A673 (cell line): ENCODE results near the gene FHL1.

Experiments
- CTCF ChIP-seq: fragments of 300-800, 200-600 bp; sonication (generic); conservative IDR thresholded peaks from 2 replicates; pipeline ENCODE4 v1.5.1; 2017; ENCODE audit warnings: low read depth, mild to moderate bottlenecking, antibody characterized with exemption, low read length, moderate library complexity, mixed read lengths
- EZH2 ChIP-seq: fragments of 200-600 bp; sonication (generic); IDR thresholded peaks from 2 replicates; pipeline ENCODE4 v1.6.1; 2017; ENCODE audit warnings: borderline replicate concordance, low read depth, mild to moderate bottlenecking, mixed read lengths, antibody characterized with exemption, low read length; ENCODE audit not compliant: poor library complexity, severe bottlenecking

GRCh38 chrX:136220951-136221350, 73.6 kb downstream of the FHL1 start:
- no peak for TF ChIP-seq CTCF
- no peak for TF ChIP-seq EZH2
